ENCODE data around the gene XYLT2. TPM values are rescaled to one million over a fixed set of nuclear protein-coding genes. Genes with fewer than 3 reads are reported as not detected.

XYLT2 gene
- total and polyA plus RNA-seq, 7 donors, result 2.8 to 6.3 (median 4.0) TPM

- H3K4me3 ChIP-seq, result peak within 1 kb of the TSS; percentile 89
- H3K27me3 ChIP-seq (ENCODE audit: insufficient read depth in 3 of 3, low read length in 2 of 3), result no peaks in the 10 kb centered on the region
- intact Hi-C loops (cut with DNase I), result no loop called here
- 1% methylated on average over 42 of the region's 42 CpGs for WGBS, 3 donors
- DNase-seq (peak; percentile 86 to 91), ATAC-seq (peak; percentile 91 to 98 (median 96))
- TF ChIP-seq CTCF (IDR thresholded peaks at IDR 0.05), result no peak
- peaks cover 0 to 29% of the 10 kb centered on the region in 2 donors for H3K36me3 ChIP-seq (ENCODE audit: insufficient read depth in 1 of 2, low read depth in 1 of 2)
- H3K4me1 ChIP-seq, result peaks cover 15% of the 10 kb centered on the region
- H3K9me3 ChIP-seq, result no peaks in the 10 kb centered on the region
- H3K27ac ChIP-seq, result peak within 1 kb of the TSS; percentile 99
These were observed 27.0 kb downstream of the XYLT2 start, which contains the start of the genes EME1 and MRPL27 for GRCh38 chr17:50372758-50373556. Gene EME1 (plus strand): TSS chr17:50373229. CDS start chr17:50375209, 1,980 bp downstream. Gene MRPL27 (minus strand): TSS chr17:50373184. CDS start chr17:50373170, 14 bp downstream.

DNA sequence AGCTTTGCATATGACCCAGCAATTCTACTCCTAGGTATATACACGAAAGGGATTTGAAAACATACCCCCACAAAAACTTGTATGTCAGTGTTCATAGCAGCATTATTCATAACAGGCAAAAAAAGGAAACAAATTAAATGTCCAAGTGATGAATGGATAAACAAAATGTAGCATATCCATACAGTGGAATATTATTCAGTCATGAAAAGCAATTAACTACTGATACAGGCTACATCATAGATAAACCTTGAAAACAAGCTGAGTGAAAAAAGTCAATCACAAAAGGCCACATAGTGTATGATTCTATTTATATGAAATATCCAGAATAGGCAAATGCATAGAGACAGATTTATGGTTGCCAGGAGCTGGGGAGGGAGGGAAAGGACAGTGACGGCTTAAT is 27.8 kb downstream of the XYLT2 start:
- ATAC-seq, result no peak
- H3K4me3 ChIP-seq, result no peak overlapping the region
- intact Hi-C loops (cut with DNase I), result no loop called here
- no peaks in the 10 kb centered on the region for H3K9me3 ChIP-seq
- H3K4me1 ChIP-seq, result peaks cover 15% of the 10 kb centered on the region
- no peaks in the 10 kb centered on the region for H3K27me3 ChIP-seq (ENCODE audit: insufficient read depth in 3 of 3, low read length in 2 of 3)
- DNase-seq, result no peak
- TF ChIP-seq CTCF (IDR thresholded peaks at IDR 0.05), result no peak
- 85 to 88% (median 87%) methylated on average over 2 of the region's 2 CpGs for WGBS, 3 donors
- H3K36me3 ChIP-seq (ENCODE audit: insufficient read depth in 1 of 2, low read depth in 1 of 2), result peaks cover 0 to 21% of the 10 kb centered on the region in 2 donors
- no peak overlapping the region for H3K27ac ChIP-seq

DNA sequence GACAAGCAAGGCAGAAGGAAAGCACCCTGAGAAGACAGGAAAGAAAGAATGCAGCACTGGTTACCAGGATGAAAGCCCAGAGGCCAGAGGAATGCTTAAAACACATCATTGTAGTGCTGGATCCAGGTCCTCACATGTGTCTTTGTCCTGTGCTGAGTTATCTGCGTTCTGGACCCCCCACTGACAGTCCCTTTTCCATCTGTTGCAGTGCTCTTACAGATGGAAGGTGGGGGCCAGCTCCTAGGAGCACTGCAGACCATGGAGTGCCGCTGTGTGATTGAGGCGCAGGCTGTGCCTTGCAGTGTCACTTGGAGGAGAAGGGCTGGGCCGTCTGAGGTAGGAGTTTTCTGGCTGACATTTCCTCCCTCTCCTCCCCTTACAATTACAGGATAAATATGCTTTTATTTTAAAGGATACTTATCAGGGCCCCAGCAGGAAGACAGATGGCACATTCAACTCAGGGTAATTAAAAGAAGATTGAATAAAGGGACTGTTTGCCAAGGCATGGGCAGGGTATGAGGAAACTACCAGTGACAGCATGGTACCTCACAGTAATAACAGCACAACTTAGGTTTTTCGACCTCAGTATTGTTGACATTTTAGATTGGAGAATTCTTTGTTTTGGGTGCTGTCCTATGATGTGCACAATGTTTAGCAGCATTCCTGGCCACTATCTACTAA is 30.1 kb downstream of the XYLT2 start:
- no peaks in the 10 kb centered on the region for H3K27me3 ChIP-seq (ENCODE audit: insufficient read depth in 3 of 3, low read length in 2 of 3)
- no peak for TF ChIP-seq CTCF (IDR thresholded peaks at IDR 0.05)
- no peak overlapping the region for H3K4me3 ChIP-seq
- H3K27ac ChIP-seq, result no peak overlapping the region
- intact Hi-C loops (cut with DNase I), result no loop called here
- no peak for DNase-seq
- H3K9me3 ChIP-seq, result no peaks in the 10 kb centered on the region
- peaks cover 18% of the 10 kb centered on the region for H3K4me1 ChIP-seq
- ATAC-seq, result no peak
- peaks cover 0 to 7% of the 10 kb centered on the region in 2 donors for H3K36me3 ChIP-seq (ENCODE audit: insufficient read depth in 1 of 2, low read depth in 1 of 2)
- WGBS, 3 donors, result 82 to 84% (median 83%) methylated on average over 5 of the region's 5 CpGs

- no peak overlapping the region for H3K27ac ChIP-seq
- DNase-seq, result no peak
- WGBS, 3 donors, result 83 to 88% (median 87%) methylated on average over 6 of the region's 6 CpGs
These were observed 33.6 kb downstream of the XYLT2 start for GRCh38 chr17:50379351-50380132.

More at GRCh38 chr17:50379351-50380132, 33.6 kb downstream of the XYLT2 start:
- no peaks in the 10 kb centered on the region for H3K9me3 ChIP-seq
- no peak for TF ChIP-seq CTCF (IDR thresholded peaks at IDR 0.05)
- peak in 3 of 4 donors; percentile 24 to 60 (median 59) for ATAC-seq
- peaks cover 13% of the 10 kb centered on the region for H3K4me1 ChIP-seq
- intact Hi-C loops (cut with DNase I), result no loop called here
- H3K27me3 ChIP-seq (ENCODE audit: insufficient read depth in 3 of 3, low read length in 2 of 3), result no peaks in the 10 kb centered on the region
- H3K4me3 ChIP-seq, result no peak overlapping the region
- peaks cover 2 to 43% of the 10 kb centered on the region in 2 donors for H3K36me3 ChIP-seq (ENCODE audit: insufficient read depth in 1 of 2, low read depth in 1 of 2)
